Activated T-cell treated with anti-CD3 and anti-CD28 coated beads, Interleukin-2, amount 50 U/mL, for 48 hours (primary cell): ENCODE data around the gene TACR1.

Experiments used
- DNase-seq, 2 experiments: peaks; one replicate each; pipeline ENCODE4 v3.0.0-alpha.2; 2020

TACR1 gene

GRCh38 chr2:75045526-75046050, 153.7 kb downstream of the TACR1 start:
- no peak for DNase-seq

DNA sequence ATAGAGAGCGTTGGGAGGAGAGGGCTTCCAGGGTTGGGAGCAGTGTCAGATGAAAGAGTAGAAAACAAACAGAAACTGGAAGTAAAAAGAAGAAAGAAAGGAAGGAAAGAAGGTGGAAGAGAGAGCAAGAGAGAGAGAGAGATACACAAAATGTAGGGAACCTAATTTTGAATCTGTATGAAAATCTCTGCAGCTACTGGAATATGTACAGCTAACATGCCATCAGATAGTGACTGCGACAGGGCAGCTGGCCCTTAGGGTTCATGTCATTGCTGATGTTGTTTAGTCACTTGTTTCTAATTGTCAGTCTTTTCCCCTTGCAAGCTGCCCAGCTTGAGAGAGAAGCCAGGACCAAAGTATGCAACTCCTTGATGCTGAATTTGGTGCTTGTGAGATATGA, 155.0 kb downstream of the TACR1 start:
- DNase-seq, result no peak

DNA sequence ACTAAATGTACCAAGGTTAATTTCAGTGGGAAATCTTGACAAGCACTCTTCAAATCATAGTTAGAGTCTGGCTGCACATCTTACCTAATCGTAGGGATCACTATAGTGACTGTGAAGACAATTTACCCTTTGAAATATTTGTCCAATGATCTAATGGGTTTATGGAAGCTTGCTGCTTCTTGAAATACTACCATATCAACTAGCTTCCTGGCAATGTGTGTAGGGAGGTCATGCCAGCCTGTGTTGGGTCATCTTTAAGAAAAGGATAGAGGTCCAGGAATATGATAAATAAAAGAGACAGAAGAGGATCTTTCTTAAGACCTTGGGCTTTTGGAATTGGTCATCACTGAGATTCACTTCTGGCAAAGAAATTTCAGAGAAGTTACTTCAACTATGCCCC, 156.5 kb downstream of the TACR1 start:
- DNase-seq, result no peak

GRCh38 chr2:75041731-75042600, 157.4 kb downstream of the TACR1 start:
- DNase-seq, result no peak

GRCh38 chr2:75041226-75041625, 158.1 kb downstream of the TACR1 start:
- DNase-seq, result no peak

GRCh38 chr2:75035444-75036353, 163.6 kb downstream of the TACR1 start:
- DNase-seq, result no peak

DNA sequence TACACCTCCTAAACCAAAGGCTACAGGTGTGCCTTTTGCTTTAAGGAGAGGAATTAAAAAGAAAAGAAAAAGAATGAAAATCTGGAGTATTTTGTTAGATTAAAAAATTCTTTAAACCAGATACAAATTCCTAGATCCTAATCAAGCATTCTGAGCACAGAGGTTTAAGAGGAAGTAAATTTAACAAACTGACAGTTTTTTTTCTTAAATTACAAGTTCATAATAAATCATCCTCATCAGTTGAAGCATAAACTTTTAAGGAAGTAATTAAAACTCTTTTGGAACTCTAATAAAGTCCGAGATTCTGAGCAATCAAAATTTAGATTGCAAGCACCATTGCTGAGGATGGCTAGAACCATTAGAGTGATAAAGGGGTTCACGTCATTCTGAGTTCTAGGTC, 165.8 kb downstream of the TACR1 start:
- no peak for DNase-seq

DNA sequence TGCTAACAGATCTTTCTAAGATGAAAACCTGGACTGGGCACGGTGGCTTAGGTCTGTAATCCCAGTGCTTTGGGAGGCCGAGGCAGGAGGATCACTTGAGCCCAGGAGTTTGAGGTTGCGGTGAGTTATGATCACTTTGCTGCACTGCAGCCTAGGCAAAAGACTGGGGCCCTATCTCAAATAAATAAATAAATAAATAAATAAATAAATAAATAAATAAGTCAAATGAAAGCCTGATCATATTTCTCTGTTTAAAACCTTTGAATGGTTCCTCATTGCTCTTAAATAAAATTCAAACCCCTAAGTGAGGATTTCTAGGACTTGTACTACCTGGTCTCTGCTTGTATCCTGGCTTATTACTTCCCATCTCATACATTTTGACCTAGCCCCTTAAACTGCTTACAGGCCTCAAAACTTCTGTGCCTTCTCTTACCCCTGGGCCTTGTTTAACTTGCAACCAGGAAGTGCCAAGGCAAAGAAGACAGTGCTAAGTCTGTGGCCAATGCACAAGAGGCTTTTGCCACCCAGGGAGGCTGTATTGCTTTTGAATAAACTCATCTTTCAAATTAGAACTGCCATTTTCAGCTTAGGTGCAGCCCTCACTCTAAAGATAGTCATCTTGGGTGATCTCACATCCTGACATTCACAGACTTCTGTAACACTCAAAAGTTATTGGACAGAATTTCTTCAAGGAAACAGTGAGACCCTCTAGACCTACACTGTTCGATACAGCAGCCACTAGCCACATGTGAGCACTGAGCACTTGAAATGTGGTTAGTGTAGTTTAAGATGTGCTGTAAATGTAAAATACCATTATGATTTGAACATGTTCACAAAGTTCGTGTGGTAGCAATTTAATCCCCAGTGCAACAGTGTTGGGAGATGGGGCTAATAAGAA, 167.2 kb downstream of the TACR1 start:
- DNase-seq, result no peak

DNA sequence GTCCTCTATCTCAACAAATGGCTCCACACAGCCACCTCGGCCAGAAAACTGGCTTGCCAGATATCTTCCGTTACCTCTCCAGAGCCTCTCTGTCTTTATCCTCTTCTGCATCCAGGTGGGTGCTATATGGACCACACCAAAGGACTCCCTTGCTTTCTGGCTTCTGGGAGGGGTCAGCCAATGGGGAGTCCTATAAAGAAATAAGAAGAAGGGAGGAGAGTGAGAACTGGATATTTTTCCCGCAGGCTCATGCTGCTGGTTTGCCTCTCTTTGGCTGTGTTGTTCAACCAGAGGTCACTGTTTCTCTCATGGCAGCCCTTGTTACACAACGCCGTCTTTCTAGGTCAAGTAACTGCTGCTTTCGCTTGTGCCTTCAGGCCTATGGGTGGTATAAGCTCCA, 168.1 kb downstream of the TACR1 start:
- no peak for DNase-seq

DNA sequence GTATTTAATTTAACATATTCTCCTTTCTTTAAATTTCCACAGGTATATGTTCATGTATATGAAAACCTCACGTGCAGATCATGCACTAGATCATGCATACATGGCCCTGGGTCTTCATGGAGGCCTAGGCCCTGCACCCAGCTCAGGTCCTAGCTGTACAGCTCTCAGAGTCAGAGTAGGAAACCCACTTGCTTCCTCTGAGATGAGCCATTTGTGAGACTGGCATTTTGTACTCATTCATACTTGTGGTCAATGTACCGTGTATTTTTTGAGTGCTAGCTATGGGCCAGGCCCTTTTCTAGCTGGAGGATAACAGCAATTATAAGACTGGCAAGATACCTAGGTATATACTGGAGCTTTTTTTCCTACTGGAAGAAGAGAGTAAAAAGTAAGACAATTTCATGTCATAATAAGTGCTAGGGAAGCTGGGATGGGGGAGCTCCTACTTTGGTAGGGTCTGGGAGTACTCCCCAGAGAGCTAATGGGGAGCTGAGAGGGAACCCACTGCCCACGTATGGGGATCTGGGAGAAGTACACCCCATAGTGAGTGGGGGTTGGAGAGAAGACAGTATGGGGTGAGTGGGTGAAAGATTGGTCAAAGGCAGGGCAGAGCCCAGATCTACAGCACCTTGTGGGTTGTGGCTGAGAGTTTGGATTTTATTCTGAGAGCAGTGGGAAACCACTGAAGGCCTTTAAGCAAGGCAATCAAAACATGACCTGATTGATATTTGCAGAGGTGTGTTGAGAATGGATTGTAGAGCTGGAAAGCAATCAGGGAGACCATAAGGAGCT, 168.9 kb downstream of the TACR1 start:
- DNase-seq, result no peak

DNA sequence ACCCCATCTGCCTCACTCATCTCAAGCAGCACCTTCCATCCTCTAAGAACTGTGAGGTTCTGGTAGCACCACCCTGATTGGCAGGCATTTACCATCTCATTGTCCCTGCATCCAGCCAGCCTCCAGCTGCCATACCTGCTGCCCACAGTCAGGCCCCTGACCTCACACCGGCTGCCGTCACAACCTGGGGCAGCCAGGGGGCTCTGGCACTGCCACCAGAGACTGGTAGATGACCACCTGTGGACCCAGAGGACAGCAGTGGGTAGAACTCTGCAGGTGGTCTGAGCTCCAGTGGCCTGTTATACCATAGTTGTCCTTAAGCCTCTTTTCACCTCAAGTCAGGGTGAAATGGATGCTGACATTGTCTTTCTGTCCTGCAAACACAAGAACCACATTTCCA, 171.4 kb downstream of the TACR1 start:
- no peak for DNase-seq

GRCh38 chr2:75025633-75026380, 173.5 kb downstream of the TACR1 start:
- DNase-seq, result no peak

DNA sequence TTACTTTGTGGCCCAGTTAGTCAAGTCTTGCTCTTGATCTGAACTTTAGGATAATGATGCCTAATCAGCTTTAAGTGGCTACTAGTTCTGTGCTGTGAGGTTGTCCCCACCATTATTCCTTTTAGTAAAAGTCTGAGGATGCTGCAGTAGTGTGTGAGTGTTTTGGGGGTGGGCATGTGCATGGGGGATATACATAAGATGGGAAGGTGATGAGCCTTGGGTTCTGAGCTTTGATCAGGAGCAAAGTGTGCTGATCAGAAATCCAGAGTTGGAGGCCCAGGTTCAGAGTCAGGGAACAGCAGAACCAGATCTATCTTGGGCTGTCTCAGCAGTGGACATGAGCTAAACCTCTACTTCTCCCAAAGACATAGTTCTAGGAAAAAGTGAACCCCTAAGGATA, 174.1 kb downstream of the TACR1 start:
- no peak for DNase-seq

DNA sequence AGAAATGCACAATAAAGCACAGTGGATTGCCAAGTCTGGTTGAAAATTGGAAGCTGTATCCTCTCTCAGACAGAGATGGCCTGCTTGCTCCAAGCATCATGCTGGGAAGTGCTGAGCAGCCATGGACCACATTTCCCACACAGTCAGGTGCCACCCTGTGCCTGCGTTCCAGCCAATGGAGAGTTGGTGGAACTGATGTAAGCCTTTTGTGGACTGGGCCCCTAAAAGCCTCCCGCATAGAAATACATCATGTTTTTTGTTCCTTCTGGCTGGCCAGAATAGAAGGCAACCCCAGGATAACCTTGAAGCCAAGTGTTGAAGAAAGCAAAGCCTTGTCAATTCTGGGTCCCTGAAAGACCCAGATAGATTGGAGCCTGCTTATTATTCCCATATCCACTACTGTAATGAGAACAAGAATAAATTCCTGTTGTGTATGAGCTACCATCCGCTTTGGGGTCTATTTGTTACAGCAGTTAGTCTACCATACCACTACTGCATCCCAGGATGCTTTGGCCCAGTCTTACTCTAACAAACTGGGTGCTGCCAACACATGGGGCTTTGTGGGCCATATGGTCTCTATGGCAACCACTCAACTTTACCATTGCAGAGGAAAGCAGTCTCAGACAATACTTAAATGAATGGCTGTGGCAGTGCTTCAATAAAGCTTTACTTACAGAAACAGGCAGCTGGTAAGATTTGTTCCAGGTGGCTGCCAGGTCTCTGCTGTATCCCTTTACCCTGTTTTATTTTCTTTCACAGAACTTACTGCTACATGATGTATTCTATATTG, 175.5 kb downstream of the TACR1 start:
- DNase-seq, result no peak

- DNase-seq, result no peak
These were observed 176.8 kb downstream of the TACR1 start for GRCh38 chr2:75022516-75022915.

DNA sequence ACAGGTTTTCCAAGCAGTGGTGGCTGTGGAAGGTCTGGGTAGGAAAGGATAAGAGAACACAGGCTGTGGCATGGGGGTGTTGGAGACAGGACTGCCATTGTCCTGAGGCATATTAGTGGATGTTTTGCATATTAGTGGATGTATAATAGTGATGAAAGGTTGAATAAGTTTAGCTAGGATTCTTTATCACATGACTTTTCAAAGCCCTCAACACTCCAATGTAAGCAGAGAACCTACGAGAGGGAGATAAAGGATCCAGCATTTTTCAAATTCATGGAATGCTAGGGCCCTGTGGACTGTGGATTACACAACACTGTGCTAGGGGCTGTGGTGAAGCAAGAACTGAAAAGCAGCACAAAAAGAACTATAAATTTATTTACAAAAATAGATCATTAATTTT, 177.6 kb downstream of the TACR1 start:
- no peak for DNase-seq

DNA sequence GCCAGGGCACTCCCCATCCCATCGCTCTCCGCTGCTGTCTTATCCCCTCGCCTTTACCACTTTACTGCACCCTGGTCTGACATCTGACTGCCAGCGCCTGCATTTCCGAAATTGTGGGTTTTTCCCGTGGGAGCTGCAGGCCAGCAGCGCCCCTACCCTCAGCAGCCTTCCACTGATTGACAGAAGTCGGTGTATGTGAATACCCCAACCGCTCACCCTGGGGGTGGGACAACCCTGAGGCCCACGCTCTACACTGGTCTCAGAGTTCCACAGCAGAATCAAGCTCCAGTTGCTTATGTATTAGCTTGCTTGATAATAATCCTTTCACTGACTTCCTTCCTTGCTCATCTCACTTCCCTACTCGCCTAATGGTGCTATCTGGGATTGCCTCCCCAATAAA, 178.8 kb downstream of the TACR1 start:
- DNase-seq, result no peak

- no peak for DNase-seq
These were observed 179.5 kb downstream of the TACR1 start for GRCh38 chr2:75019790-75020189.

DNA sequence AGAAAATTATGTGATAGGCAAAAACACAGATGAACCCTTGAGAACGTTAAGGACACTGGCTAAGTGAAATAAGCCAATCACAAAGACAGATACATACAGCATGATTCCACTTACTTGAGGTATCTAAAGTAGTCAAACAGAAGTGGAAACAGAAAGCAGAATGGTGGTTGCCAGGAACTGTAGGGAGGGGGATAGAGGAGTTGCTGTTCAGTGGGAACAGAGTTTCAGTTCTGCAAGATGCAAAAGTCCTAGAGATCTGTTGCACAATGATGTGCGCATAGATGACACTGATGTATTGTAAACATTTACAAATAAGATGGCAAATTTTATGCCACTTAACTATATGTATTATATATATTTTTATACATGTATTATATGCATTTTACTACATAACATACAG, 181.2 kb downstream of the TACR1 start:
- no peak for DNase-seq

DNA sequence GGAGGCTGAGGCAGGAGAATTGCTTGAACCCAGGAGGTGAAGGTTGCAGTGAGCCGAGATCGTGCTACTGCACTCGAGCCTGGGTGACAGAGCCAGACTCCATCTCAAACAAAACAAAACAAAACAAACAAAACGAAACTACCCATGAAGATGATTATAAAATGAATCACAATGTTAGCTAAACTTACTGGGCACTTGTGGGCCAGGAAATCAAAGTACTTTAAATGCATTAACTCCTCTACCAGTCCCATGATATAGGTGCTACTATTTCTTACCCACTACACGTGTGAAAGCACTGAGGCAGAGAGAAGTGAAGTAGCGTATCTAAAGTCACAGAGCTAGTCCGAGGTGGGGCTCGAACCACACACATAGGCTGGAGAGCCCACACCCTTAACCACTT, 187.2 kb downstream of the TACR1 start:
- DNase-seq, result no peak
